Fibroblast of villous mesenchyme (primary cell): ENCODE measurements around the gene CDH12. TPM values are rescaled to one million over a fixed set of nuclear protein-coding genes. Genes with fewer than 3 reads are reported as not detected.
"Not testable (repeated sequence)": the region's sequence is repeated elsewhere in the genome, so short reads cannot be mapped to it uniquely, and the experiment has no call there.

Source experiments
- DNase-seq: peaks from one replicate; pipeline ENCODE4 v3.0.0-alpha.2; 2010; ENCODE audit warnings: low read depth
- H3K4me3 ChIP-seq: 2 replicates; pipeline ENCODE4 v1.5.1; 2011; ENCODE audit warnings: low read depth, mild to moderate bottlenecking, low read length
- CTCF ChIP-seq: IDR thresholded peaks from 2 replicates; pipeline ENCODE4 v1.5.1; 2012; ENCODE audit warnings: low read depth, mild to moderate bottlenecking, low read length; ENCODE audit not compliant: insufficient read depth
- total RNA-seq: library from RNA; depleted of rRNA; stranded (reverse); fragments of >200 nt; gene quantifications from 2 replicates; pipeline ENCODE4 v1.2.3, GENCODE V29; 2012

CDH12 gene
- total RNA-seq, 1 donor, result not detected

- no peak overlapping the region for H3K4me3 ChIP-seq
- TF ChIP-seq CTCF, result no peak
- no peak for DNase-seq
These were observed 547.1 kb downstream of the CDH12 start for GRCh38 chr5:22306011-22306410.

GRCh38 chr5:22295832-22296231 lies 557.3 kb downstream of the CDH12 start:
- no peak for DNase-seq
- no peak overlapping the region for H3K4me3 ChIP-seq
- no peak for TF ChIP-seq CTCF

- TF ChIP-seq CTCF, result no peak
- no peak overlapping the region for H3K4me3 ChIP-seq
- DNase-seq, result no peak
These were observed 560.0 kb downstream of the CDH12 start for GRCh38 chr5:22293147-22293546.

GRCh38 chr5:22278164-22278563 lies 575.0 kb downstream of the CDH12 start:
- no peak for DNase-seq
- no peak overlapping the region for H3K4me3 ChIP-seq
- no peak for TF ChIP-seq CTCF

GRCh38 chr5:22277006-22277405 lies 576.1 kb downstream of the CDH12 start:
- TF ChIP-seq CTCF, result no peak
- no peak for DNase-seq
- no peak overlapping the region for H3K4me3 ChIP-seq

- H3K4me3 ChIP-seq, DNase-seq: not testable (repeated sequence)
These were observed 587.3 kb downstream of the CDH12 start for GRCh38 chr5:22265855-22266254.

- DNase-seq, result no peak
- no peak for TF ChIP-seq CTCF
- H3K4me3 ChIP-seq, result no peak overlapping the region
These were observed 595.0 kb downstream of the CDH12 start for GRCh38 chr5:22258139-22258538.
